Vagina (tissue), 2 donors: ENCODE measurements around the gene MTCL1.

Source experiments
- CTCF ChIP-seq, 3 experiments: fragments of 450-650 bp in 2 of 3; fragments of 200-600 bp in 1 of 3; sonication (generic) in 1 of 3; IDR thresholded peaks; one replicate each; pipeline ENCODE4 v1.5.1; 2017 to 2019; ENCODE audit warnings: antibody characterized with exemption in 3 of 3, mild to moderate bottlenecking in 2 of 3, moderate library complexity in 2 of 3
- POLR2AphosphoS5 ChIP-seq, 2 donors: sonication (generic); formaldehyde crosslinking; IDR thresholded peaks; one replicate each; pipeline ENCODE4 v1.9.0; 2017; ENCODE audit warnings: antibody characterized with exemption in 2 of 2, mild to moderate bottlenecking in 2 of 2, low read depth in 1 of 2; ENCODE audit not compliant: insufficient read depth in 1 of 2

GRCh38 chr18:8806798-8807487 lies 101.6 kb downstream of the MTCL1 start:
- TF ChIP-seq CTCF (IDR thresholded peaks at IDR 0.05): no peak
- TF ChIP-seq POLR2AphosphoS5 (IDR thresholded peaks at IDR 0.05; ENCODE audit: insufficient read depth in 1 of 2, low read depth in 1 of 2): no peak
